ENCODE results near the gene RAP1GDS1.
"Not testable (repeated sequence)": the region's sequence is repeated elsewhere in the genome, so short reads cannot be mapped to it uniquely, and the experiment has no call there.

Gene RAP1GDS1

GRCh38 chr4:98470366-98470765 is 209.2 kb downstream of the RAP1GDS1 start:
- peaks cover 31% of the 10 kb centered on the region for H3K36me3 ChIP-seq (ENCODE audit: insufficient read depth, low read length)
- peak overlapping the region; percentile 43 for H3K4me2 ChIP-seq (ENCODE audit: low read length)
- H3K4me3 ChIP-seq (ENCODE audit: low read length), result peak overlapping the region; percentile 42
- no peaks in the 10 kb centered on the region for H3K27me3 ChIP-seq (ENCODE audit: control insufficient read depth, insufficient read depth, low read length)
- H3K9ac ChIP-seq (ENCODE audit: low read depth, low read length), result no peak overlapping the region
- peaks cover 63% of the 10 kb centered on the region for H3K4me1 ChIP-seq (ENCODE audit: control insufficient read depth, insufficient read depth, low read length)
- no peaks in the 10 kb centered on the region for H3K9me3 ChIP-seq (replicated peaks; ENCODE audit: low read length)

GRCh38 chr4:98470831-98471230 is 209.6 kb downstream of the RAP1GDS1 start:
- Histone ChIP-seq H3K9ac (ENCODE audit: low read depth, low read length) (no peak overlapping the region), H3K9me3 (replicated peaks; ENCODE audit: low read length) (no peaks in the 10 kb centered on the region), H3K4me1 (ENCODE audit: control insufficient read depth, insufficient read depth, low read length) (peaks cover 63% of the 10 kb centered on the region), H3K4me3 (ENCODE audit: low read length) (peak overlapping the region; percentile 42), H3K36me3 (ENCODE audit: insufficient read depth, low read length) (peaks cover 32% of the 10 kb centered on the region), H3K27me3 (ENCODE audit: control insufficient read depth, insufficient read depth, low read length) (no peaks in the 10 kb centered on the region), H3K4me2 (ENCODE audit: low read length) (peak overlapping the region; percentile 43)

GRCh38 chr4:98473046-98473445 is 211.9 kb downstream of the RAP1GDS1 start:
- Histone ChIP-seq H3K9me3 (replicated peaks; ENCODE audit: low read length) (no peaks in the 10 kb centered on the region), H3K4me2 (ENCODE audit: low read length) (no peak overlapping the region), H3K36me3 (ENCODE audit: insufficient read depth, low read length) (peaks cover 47% of the 10 kb centered on the region), H3K9ac (ENCODE audit: low read depth, low read length) (no peak overlapping the region), H3K4me1 (ENCODE audit: control insufficient read depth, insufficient read depth, low read length) (peaks cover 49% of the 10 kb centered on the region), H3K27me3 (ENCODE audit: control insufficient read depth, insufficient read depth, low read length) (no peaks in the 10 kb centered on the region), H3K4me3 (ENCODE audit: low read length) (no peak overlapping the region)

- Histone ChIP-seq H3K27me3 (ENCODE audit: control insufficient read depth, insufficient read depth, low read length) (no peaks in the 10 kb centered on the region), H3K4me2 (ENCODE audit: low read length) (no peak overlapping the region), H3K4me3 (ENCODE audit: low read length) (no peak overlapping the region), H3K9me3 (replicated peaks; ENCODE audit: low read length) (no peaks in the 10 kb centered on the region), H3K4me1 (ENCODE audit: control insufficient read depth, insufficient read depth, low read length) (peaks cover 40% of the 10 kb centered on the region), H3K36me3 (ENCODE audit: insufficient read depth, low read length) (peaks cover 57% of the 10 kb centered on the region), H3K9ac (ENCODE audit: low read depth, low read length) (no peak overlapping the region)
Observed at GRCh38 chr4:98474408-98474844, 213.2 kb downstream of the RAP1GDS1 start.

GRCh38 chr4:98476891-98477290 is 215.7 kb downstream of the RAP1GDS1 start:
- Histone ChIP-seq H3K4me1 (ENCODE audit: control insufficient read depth, insufficient read depth, low read length) (peaks cover 43% of the 10 kb centered on the region), H3K27me3 (ENCODE audit: control insufficient read depth, insufficient read depth, low read length) (no peaks in the 10 kb centered on the region), H3K9ac (ENCODE audit: low read depth, low read length) (no peak overlapping the region)

GRCh38 chr4:98479590-98479989 is 218.4 kb downstream of the RAP1GDS1 start:
- H3K4me3 ChIP-seq (ENCODE audit: low read length); H3K9me3 ChIP-seq (replicated peaks; ENCODE audit: low read length); H3K27me3 ChIP-seq (ENCODE audit: control insufficient read depth, insufficient read depth, low read length); H3K4me2 ChIP-seq (ENCODE audit: low read length); H3K9ac ChIP-seq (ENCODE audit: low read depth, low read length): not testable (repeated sequence)
- H3K36me3 ChIP-seq (ENCODE audit: insufficient read depth, low read length), result peaks cover 36% of the 10 kb centered on the region
- peaks cover 58% of the 10 kb centered on the region for H3K4me1 ChIP-seq (ENCODE audit: control insufficient read depth, insufficient read depth, low read length)

More at GRCh38 chr4:98476891-98477290, 215.7 kb downstream of the RAP1GDS1 start:
- H3K4me3 ChIP-seq (ENCODE audit: low read length), result no peak overlapping the region
- H3K4me2 ChIP-seq (ENCODE audit: low read length), result no peak overlapping the region
- H3K9me3 ChIP-seq (replicated peaks; ENCODE audit: low read length), result no peaks in the 10 kb centered on the region
- H3K36me3 ChIP-seq (ENCODE audit: insufficient read depth, low read length), result peaks cover 50% of the 10 kb centered on the region

GRCh38 chr4:98480535-98480934 is 219.4 kb downstream of the RAP1GDS1 start:
- Histone ChIP-seq H3K27me3 (ENCODE audit: control insufficient read depth, insufficient read depth, low read length) (no peaks in the 10 kb centered on the region), H3K4me1 (ENCODE audit: control insufficient read depth, insufficient read depth, low read length) (peaks cover 54% of the 10 kb centered on the region), H3K4me3 (ENCODE audit: low read length) (no peak overlapping the region), H3K4me2 (ENCODE audit: low read length) (no peak overlapping the region), H3K9me3 (replicated peaks; ENCODE audit: low read length) (no peaks in the 10 kb centered on the region), H3K36me3 (ENCODE audit: insufficient read depth, low read length) (peaks cover 33% of the 10 kb centered on the region), H3K9ac (ENCODE audit: low read depth, low read length) (no peak overlapping the region)

- Histone ChIP-seq H3K9me3 (replicated peaks; ENCODE audit: low read length) (no peaks in the 10 kb centered on the region), H3K4me3 (ENCODE audit: low read length) (no peak overlapping the region), H3K36me3 (ENCODE audit: insufficient read depth, low read length) (peaks cover 35% of the 10 kb centered on the region), H3K27me3 (ENCODE audit: control insufficient read depth, insufficient read depth, low read length) (no peaks in the 10 kb centered on the region), H3K4me2 (ENCODE audit: low read length) (peak overlapping the region; percentile 16), H3K9ac (ENCODE audit: low read depth, low read length) (no peak overlapping the region), H3K4me1 (ENCODE audit: control insufficient read depth, insufficient read depth, low read length) (peaks cover 59% of the 10 kb centered on the region)
Observed at GRCh38 chr4:98481167-98481566, 220.0 kb downstream of the RAP1GDS1 start.

GRCh38 chr4:98482503-98482846 is 221.3 kb downstream of the RAP1GDS1 start:
- no peaks in the 10 kb centered on the region for H3K27me3 ChIP-seq (ENCODE audit: control insufficient read depth, insufficient read depth, low read length)
- peaks cover 25% of the 10 kb centered on the region for H3K36me3 ChIP-seq (ENCODE audit: insufficient read depth, low read length)
- H3K4me1 ChIP-seq (ENCODE audit: control insufficient read depth, insufficient read depth, low read length), result peaks cover 59% of the 10 kb centered on the region
- peak overlapping the region; percentile 62 for H3K4me2 ChIP-seq (ENCODE audit: low read length)
- H3K4me3 ChIP-seq (ENCODE audit: low read length), result no peak overlapping the region
- no peaks in the 10 kb centered on the region for H3K9me3 ChIP-seq (replicated peaks; ENCODE audit: low read length)
- H3K9ac ChIP-seq (ENCODE audit: low read depth, low read length), result no peak overlapping the region

- H3K4me1 ChIP-seq (ENCODE audit: control insufficient read depth, insufficient read depth, low read length), result peaks cover 59% of the 10 kb centered on the region
- peak overlapping the region; percentile 37 for H3K4me3 ChIP-seq (ENCODE audit: low read length)
Observed at GRCh38 chr4:98482847-98483806, 221.9 kb downstream of the RAP1GDS1 start.

GRCh38 chr4:98484031-98484430 is 222.8 kb downstream of the RAP1GDS1 start:
- Histone ChIP-seq H3K9me3 (replicated peaks; ENCODE audit: low read length) (no peaks in the 10 kb centered on the region), H3K9ac (ENCODE audit: low read depth, low read length) (no peak overlapping the region), H3K4me3 (ENCODE audit: low read length) (no peak overlapping the region), H3K27me3 (ENCODE audit: control insufficient read depth, insufficient read depth, low read length) (no peaks in the 10 kb centered on the region), H3K4me2 (ENCODE audit: low read length) (no peak overlapping the region), H3K36me3 (ENCODE audit: insufficient read depth, low read length) (peaks cover 14% of the 10 kb centered on the region), H3K4me1 (ENCODE audit: control insufficient read depth, insufficient read depth, low read length) (peaks cover 59% of the 10 kb centered on the region)

More at GRCh38 chr4:98482847-98483806, 221.9 kb downstream of the RAP1GDS1 start:
- H3K27me3 ChIP-seq (ENCODE audit: control insufficient read depth, insufficient read depth, low read length), result no peaks in the 10 kb centered on the region
- peaks cover 23% of the 10 kb centered on the region for H3K36me3 ChIP-seq (ENCODE audit: insufficient read depth, low read length)
- H3K9me3 ChIP-seq (replicated peaks; ENCODE audit: low read length), result no peaks in the 10 kb centered on the region
- peak overlapping the region; percentile 16 for H3K9ac ChIP-seq (ENCODE audit: low read depth, low read length)
- H3K4me2 ChIP-seq (ENCODE audit: low read length), result peak overlapping the region; percentile 62

All from skeletal muscle satellite cell (primary cell).